Neural cell (in vitro differentiated cells): ENCODE results near the gene PANX1. TPM values are rescaled to one million over a fixed set of nuclear protein-coding genes. Genes with fewer than 3 reads are reported as not detected.

Experiments used
- H2AFZ ChIP-seq: fragments of 200-600, 300-800 bp; sonication (generic), shearing (Covaris generic); 2 replicates; pipeline ENCODE4 v1.6.0; 2014; ENCODE audit warnings: low read depth, mild to moderate bottlenecking, antibody characterized with exemption, low read length, moderate library complexity
- H3F3A ChIP-seq: fragments of 200-600 bp; shearing (Covaris generic); 2 replicates; pipeline ENCODE4 v1.6.1; 2016; ENCODE audit warnings: mild to moderate bottlenecking, moderate library complexity, mixed read lengths, antibody characterized with exemption, low read length; ENCODE audit not compliant: insufficient read depth, poor library complexity, severe bottlenecking
- H3K27ac ChIP-seq: fragments of 200-600, 300-800 bp; sonication (generic), shearing (Covaris generic); 2 replicates; pipeline ENCODE4 v1.5.1; 2014; ENCODE audit warnings: mild to moderate bottlenecking, low read length, moderate library complexity
- H3K27me3 ChIP-seq: fragments of 300-800, 200-600 bp; sonication (generic), shearing (Covaris generic); 2 replicates; pipeline ENCODE4 v1.6.0; 2014; ENCODE audit warnings: mild to moderate bottlenecking, low read depth, low read length, moderate library complexity; ENCODE audit not compliant: insufficient read depth
- H3K36me3 ChIP-seq: fragments of 300-800, 200-600 bp; sonication (generic), shearing (Covaris generic); 2 replicates; pipeline ENCODE4 v1.5.1; 2014; ENCODE audit warnings: mild to moderate bottlenecking, antibody characterized with exemption, low read length, moderate library complexity; ENCODE audit not compliant: insufficient read depth
- H3K4me2 ChIP-seq: fragments of 300-800, 200-600 bp; sonication (generic), shearing (Covaris generic); 2 replicates; pipeline ENCODE4 v1.6.0; 2014; ENCODE audit warnings: mild to moderate bottlenecking, low read length
- H3K4me3 ChIP-seq: fragments of 300-800, 200-600 bp; sonication (generic), shearing (Covaris generic); 2 replicates; pipeline ENCODE4 v1.5.1; 2014; ENCODE audit warnings: mild to moderate bottlenecking, low read length, moderate library complexity
- H3K79me2 ChIP-seq: fragments of 200-600 bp; shearing (Covaris generic); replicated peaks from 2 replicates; pipeline ENCODE4 v1.6.0; 2014; ENCODE audit warnings: mild to moderate bottlenecking, low read length, moderate library complexity; ENCODE audit not compliant: insufficient read depth
- H3K9ac ChIP-seq: fragments of 300-800, 200-600 bp; sonication (generic), shearing (Covaris generic); 2 replicates; pipeline ENCODE4 v1.6.1; 2016; ENCODE audit warnings: mild to moderate bottlenecking, low read length, mixed read lengths
- H3K9me2 ChIP-seq: fragments of 200-600 bp; shearing (Covaris generic); 2 replicates; pipeline ENCODE4 v1.6.1; 2016; ENCODE audit warnings: mild to moderate bottlenecking, low read length, mixed read lengths; ENCODE audit not compliant: insufficient read depth
- H3K9me3 ChIP-seq: fragments of 200-600, 300-800 bp; sonication (generic), shearing (Covaris generic); 2 replicates; pipeline ENCODE4 v1.6.1; 2016; ENCODE audit warnings: mild to moderate bottlenecking, mixed run types, low read length, moderate library complexity, mixed read lengths
- H4K20me1 ChIP-seq: fragments of 200-600 bp; shearing (Covaris generic); 2 replicates; pipeline ENCODE4 v1.6.1; 2016; ENCODE audit warnings: mild to moderate bottlenecking, mixed run types; ENCODE audit not compliant: insufficient read depth
- EP300 ChIP-seq: fragments of 450-650 bp; conservative IDR thresholded peaks from 2 replicates; pipeline ENCODE4 v1.6.1; 2014; ENCODE audit warnings: antibody characterized with exemption, mild to moderate bottlenecking, moderate library complexity; ENCODE audit not compliant: poor library complexity, severe bottlenecking
- EZH2 ChIP-seq: fragments of 200-600, 300-800 bp; shearing (Covaris generic), sonication (generic); IDR thresholded peaks from 2 replicates; pipeline ENCODE4 v1.6.1; 2014; ENCODE audit warnings: antibody characterized with exemption, low read length, borderline replicate concordance, mild to moderate bottlenecking; ENCODE audit not compliant: insufficient read depth, poor library complexity, severe bottlenecking
- MXI1 ChIP-seq: fragments of 450-650 bp; conservative IDR thresholded peaks from 2 replicates; pipeline ENCODE4 v1.6.1; 2014; ENCODE audit warnings: antibody characterized with exemption, mild to moderate bottlenecking; ENCODE audit not compliant: poor library complexity, severe bottlenecking
- POLR2AphosphoS5 ChIP-seq: IDR thresholded peaks from 2 replicates; pipeline ENCODE4 v1.6.1; 2012
- RAD21 ChIP-seq: fragments of 450-650 bp; conservative IDR thresholded peaks from 2 replicates; pipeline ENCODE4 v1.6.1; 2014; ENCODE audit warnings: antibody characterized with exemption, mild to moderate bottlenecking, moderate library complexity
- SMC3 ChIP-seq: fragments of 450-650 bp; conservative IDR thresholded peaks from 2 replicates; pipeline ENCODE4 v1.6.1; 2014; ENCODE audit warnings: antibody characterized with exemption, mild to moderate bottlenecking, moderate library complexity; ENCODE audit not compliant: poor library complexity
- TAF1 ChIP-seq: IDR thresholded peaks from 2 replicates; pipeline ENCODE4 v1.6.1; 2012; ENCODE audit warnings: low read depth
- polyA plus RNA-seq: library from polyadenylated mRNA; depleted of rRNA; stranded (reverse); fragments of >200 nt; gene quantifications from 2 replicates; pipeline ENCODE4 v1.2.3, GENCODE V29; 2014
- TF ChIP-seq, protein P1 (sequence below): fragments of 450-650 bp; IDR thresholded peaks from 2 replicates; pipeline ENCODE4 v1.5.1; 2014; ENCODE audit warnings: antibody characterized with exemption, mild to moderate bottlenecking, moderate library complexity; ENCODE audit not compliant: poor library complexity, severe bottlenecking
- TF ChIP-seq, protein P2 (sequence below): IDR thresholded peaks from 2 replicates; pipeline ENCODE4 v1.6.1; 2012; ENCODE audit warnings: borderline replicate concordance

Gene PANX1
- polyA plus RNA-seq, 1 donor from 2014 or later: 48.0 TPM

DNA sequence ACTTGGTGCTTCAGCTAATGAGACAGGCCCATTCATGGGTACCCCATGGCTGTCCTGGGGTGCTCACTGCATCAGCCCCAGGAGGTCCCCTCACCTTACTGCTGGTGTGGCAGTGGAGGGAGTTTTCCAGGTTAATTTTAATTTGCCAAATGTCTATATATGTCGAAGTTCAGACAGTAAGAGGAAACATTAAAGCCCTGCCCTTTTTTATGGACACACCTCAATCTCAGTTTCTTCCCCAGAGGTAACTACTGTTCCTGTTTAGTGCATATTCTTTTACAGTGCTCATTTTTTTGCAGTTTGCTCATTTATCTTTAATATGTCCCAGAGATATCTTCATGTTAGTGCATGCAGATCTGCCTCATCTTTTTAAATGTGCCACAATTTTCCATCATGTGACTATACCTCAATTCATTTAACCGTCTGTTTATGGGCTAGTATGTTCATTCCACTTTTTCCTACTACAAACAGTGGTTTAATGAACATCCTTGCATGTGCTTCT is 11.6 kb downstream of the PANX1 start:
- H3K27ac ChIP-seq: peak overlapping the region; percentile 19
- no peak for TF ChIP-seq SMC3
- no peak for TF ChIP-seq MXI1
- TF ChIP-seq POLR2AphosphoS5: no peak
- TF ChIP-seq, protein P1, sequence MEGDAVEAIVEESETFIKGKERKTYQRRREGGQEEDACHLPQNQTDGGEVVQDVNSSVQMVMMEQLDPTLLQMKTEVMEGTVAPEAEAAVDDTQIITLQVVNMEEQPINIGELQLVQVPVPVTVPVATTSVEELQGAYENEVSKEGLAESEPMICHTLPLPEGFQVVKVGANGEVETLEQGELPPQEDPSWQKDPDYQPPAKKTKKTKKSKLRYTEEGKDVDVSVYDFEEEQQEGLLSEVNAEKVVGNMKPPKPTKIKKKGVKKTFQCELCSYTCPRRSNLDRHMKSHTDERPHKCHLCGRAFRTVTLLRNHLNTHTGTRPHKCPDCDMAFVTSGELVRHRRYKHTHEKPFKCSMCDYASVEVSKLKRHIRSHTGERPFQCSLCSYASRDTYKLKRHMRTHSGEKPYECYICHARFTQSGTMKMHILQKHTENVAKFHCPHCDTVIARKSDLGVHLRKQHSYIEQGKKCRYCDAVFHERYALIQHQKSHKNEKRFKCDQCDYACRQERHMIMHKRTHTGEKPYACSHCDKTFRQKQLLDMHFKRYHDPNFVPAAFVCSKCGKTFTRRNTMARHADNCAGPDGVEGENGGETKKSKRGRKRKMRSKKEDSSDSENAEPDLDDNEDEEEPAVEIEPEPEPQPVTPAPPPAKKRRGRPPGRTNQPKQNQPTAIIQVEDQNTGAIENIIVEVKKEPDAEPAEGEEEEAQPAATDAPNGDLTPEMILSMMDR: no peak
- TF ChIP-seq, protein P2, sequence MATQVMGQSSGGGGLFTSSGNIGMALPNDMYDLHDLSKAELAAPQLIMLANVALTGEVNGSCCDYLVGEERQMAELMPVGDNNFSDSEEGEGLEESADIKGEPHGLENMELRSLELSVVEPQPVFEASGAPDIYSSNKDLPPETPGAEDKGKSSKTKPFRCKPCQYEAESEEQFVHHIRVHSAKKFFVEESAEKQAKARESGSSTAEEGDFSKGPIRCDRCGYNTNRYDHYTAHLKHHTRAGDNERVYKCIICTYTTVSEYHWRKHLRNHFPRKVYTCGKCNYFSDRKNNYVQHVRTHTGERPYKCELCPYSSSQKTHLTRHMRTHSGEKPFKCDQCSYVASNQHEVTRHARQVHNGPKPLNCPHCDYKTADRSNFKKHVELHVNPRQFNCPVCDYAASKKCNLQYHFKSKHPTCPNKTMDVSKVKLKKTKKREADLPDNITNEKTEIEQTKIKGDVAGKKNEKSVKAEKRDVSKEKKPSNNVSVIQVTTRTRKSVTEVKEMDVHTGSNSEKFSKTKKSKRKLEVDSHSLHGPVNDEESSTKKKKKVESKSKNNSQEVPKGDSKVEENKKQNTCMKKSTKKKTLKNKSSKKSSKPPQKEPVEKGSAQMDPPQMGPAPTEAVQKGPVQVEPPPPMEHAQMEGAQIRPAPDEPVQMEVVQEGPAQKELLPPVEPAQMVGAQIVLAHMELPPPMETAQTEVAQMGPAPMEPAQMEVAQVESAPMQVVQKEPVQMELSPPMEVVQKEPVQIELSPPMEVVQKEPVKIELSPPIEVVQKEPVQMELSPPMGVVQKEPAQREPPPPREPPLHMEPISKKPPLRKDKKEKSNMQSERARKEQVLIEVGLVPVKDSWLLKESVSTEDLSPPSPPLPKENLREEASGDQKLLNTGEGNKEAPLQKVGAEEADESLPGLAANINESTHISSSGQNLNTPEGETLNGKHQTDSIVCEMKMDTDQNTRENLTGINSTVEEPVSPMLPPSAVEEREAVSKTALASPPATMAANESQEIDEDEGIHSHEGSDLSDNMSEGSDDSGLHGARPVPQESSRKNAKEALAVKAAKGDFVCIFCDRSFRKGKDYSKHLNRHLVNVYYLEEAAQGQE: no peak
- no peak for TF ChIP-seq EP300
- no peak for TF ChIP-seq TAF1
- TF ChIP-seq EZH2: no peak
- no peak for TF ChIP-seq RAD21
- no peaks in the 10 kb centered on the region for H4K20me1 ChIP-seq
- H3K79me2 ChIP-seq: peaks cover 91% of the 10 kb centered on the region
- no peak overlapping the region for H3K9ac ChIP-seq
- no peaks in the 10 kb centered on the region for H3K27me3 ChIP-seq
- H3K36me3 ChIP-seq: no peaks in the 10 kb centered on the region
- H3K4me2 ChIP-seq: no peak overlapping the region
- no peaks in the 10 kb centered on the region for H3K9me2 ChIP-seq
- H3K4me3 ChIP-seq: no peak overlapping the region
- no peak overlapping the region for H2AFZ ChIP-seq
- no peaks in the 10 kb centered on the region for H3K9me3 ChIP-seq
- no peaks in the 10 kb centered on the region for H3F3A ChIP-seq

DNA sequence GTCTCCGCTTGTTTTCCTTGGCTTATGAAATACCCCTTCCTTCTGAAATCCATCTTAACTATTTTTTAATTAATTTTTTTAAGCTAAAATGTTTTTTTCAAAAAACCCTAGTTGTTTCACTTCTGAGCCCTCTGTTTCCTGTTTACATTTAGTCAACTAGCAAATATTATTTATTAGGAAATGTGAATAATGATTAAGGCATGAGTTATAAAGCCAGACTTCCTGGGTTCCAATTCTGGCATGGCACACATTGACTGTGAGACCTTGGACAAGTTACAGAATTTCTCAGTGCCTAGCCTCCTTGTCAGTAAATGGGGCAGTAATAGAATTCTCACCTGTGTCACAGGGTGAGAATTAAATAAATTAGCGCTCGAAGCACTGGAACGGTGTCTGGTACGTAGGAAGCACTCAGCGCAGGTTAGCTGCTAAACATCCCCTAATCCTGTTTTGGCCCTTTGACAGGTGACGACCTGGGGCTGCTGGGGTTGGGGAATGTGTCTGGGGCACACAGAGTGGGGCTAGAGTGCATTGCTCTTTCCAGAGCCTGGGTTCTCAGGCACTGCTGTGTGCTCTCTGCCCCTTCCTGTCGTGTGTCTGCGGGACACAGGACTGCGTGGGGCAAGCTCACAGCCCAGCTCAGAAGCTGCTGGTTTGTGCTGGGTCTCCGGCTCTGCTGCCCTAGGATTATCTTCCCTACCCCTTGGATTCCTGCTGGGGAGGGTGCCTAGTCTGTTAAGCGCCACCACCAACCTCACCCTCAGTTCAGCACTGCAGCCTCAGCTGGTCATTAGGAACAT is 13.1 kb downstream of the PANX1 start:
- TF ChIP-seq MXI1 (no peak), POLR2AphosphoS5 (no peak), SMC3 (no peak), EP300 (no peak), TAF1 (no peak), RAD21 (no peak), EZH2 (no peak)
- TF ChIP-seq, protein P1: no peak
- TF ChIP-seq, protein P2: no peak
- H4K20me1 ChIP-seq: no peaks in the 10 kb centered on the region
- H3K4me3 ChIP-seq: no peak overlapping the region
- no peaks in the 10 kb centered on the region for H3F3A ChIP-seq
- no peaks in the 10 kb centered on the region for H3K9me2 ChIP-seq
- H3K79me2 ChIP-seq: peaks cover 94% of the 10 kb centered on the region
- no peak overlapping the region for H2AFZ ChIP-seq
- no peak overlapping the region for H3K4me2 ChIP-seq
- H3K9ac ChIP-seq: no peak overlapping the region
- no peaks in the 10 kb centered on the region for H3K27me3 ChIP-seq
- H3K36me3 ChIP-seq: no peaks in the 10 kb centered on the region
- H3K9me3 ChIP-seq: no peaks in the 10 kb centered on the region
- no peak overlapping the region for H3K27ac ChIP-seq
